Suprapubic skin (tissue), 3 donors: ENCODE data around the gene WWP2.

Experiments used
- POLR2AphosphoS5 ChIP-seq, 3 donors: sonication (generic); formaldehyde crosslinking; IDR thresholded peaks; one replicate each; pipeline ENCODE4 v1.6.1; 2017; ENCODE audit warnings: antibody characterized with exemption in 3 of 3
- TF ChIP-seq, protein P1 (sequence below), 2 donors: fragments of 200-600 bp in 1 of 2; fragments of 450-650 bp in 1 of 2; sonication (generic) in 1 of 2; IDR thresholded peaks; one replicate each; pipeline ENCODE4 v1.5.1; 2016 to 2019; ENCODE audit warnings: antibody characterized with exemption in 2 of 2, mild to moderate bottlenecking in 1 of 2, moderate library complexity in 1 of 2

DNA sequence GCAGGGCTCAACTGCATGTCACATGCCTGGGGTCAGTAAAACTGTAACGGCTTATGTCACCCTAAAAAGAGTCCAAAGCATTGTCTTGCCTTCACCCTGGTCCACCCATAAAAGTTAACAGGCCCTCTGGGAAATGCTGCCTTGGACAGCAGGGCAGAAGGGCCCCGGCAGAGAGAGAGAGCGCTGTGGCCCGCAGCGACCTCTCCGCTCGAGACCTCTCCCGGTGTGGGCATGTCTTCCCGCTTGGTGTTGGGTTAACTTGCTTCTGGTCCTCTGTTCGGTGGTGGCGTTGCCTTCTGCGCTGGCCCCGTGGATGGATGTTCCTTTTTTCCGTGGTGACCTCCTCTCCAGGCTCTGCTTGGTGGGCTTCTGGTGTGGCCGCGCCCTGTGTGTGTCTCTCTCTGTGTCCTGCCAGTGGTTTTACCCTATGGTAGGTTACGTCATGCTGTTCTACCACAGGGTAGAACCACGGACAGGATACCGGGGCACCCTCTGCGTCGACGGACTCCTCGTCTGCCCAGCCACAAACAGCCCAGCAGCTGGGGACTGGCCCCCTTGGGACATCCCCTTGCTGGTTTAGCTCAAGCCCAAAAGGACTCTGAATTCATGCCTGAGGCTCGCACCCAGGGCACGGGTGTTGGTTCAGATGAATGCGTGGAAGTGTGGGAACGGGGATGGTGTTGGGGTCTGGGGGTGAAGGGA, 170.7 kb downstream of the WWP2 start:
- TF ChIP-seq POLR2AphosphoS5 (IDR thresholded peaks at IDR 0.05), result no peak
- TF ChIP-seq, protein P1, sequence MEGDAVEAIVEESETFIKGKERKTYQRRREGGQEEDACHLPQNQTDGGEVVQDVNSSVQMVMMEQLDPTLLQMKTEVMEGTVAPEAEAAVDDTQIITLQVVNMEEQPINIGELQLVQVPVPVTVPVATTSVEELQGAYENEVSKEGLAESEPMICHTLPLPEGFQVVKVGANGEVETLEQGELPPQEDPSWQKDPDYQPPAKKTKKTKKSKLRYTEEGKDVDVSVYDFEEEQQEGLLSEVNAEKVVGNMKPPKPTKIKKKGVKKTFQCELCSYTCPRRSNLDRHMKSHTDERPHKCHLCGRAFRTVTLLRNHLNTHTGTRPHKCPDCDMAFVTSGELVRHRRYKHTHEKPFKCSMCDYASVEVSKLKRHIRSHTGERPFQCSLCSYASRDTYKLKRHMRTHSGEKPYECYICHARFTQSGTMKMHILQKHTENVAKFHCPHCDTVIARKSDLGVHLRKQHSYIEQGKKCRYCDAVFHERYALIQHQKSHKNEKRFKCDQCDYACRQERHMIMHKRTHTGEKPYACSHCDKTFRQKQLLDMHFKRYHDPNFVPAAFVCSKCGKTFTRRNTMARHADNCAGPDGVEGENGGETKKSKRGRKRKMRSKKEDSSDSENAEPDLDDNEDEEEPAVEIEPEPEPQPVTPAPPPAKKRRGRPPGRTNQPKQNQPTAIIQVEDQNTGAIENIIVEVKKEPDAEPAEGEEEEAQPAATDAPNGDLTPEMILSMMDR (IDR thresholded peaks at IDR 0.05), result no peak
